Esophagus muscularis mucosa (tissue), 4 donors: Measurements from ENCODE around the gene GNG7. TPM values are rescaled to one million over a fixed set of nuclear protein-coding genes. Genes with fewer than 3 reads are reported as not detected.

Experiments
- DNase-seq: peaks from one replicate; pipeline ENCODE4 v3.0.0-alpha.2; 2017; ENCODE audit errors: extremely low spot score
- H3K27ac ChIP-seq, 4 donors: fragments of 200-600 bp; sonication (generic); replicated peaks in 1 of 4; 1 replicate in 3 of 4; 2 replicates in 1 of 4; pipeline ENCODE4 v1.5.1; 2016 to 2019; ENCODE audit warnings: mild to moderate bottlenecking in 1 of 4
- H3K27me3 ChIP-seq, 4 donors: fragments of 200-600 bp; sonication (generic); one replicate each; pipeline versions ENCODE4 v1.5.1 to v1.6.0; 2016 to 2019
- H3K36me3 ChIP-seq, 4 donors: fragments of 200-600 bp; sonication (generic); one replicate each; pipeline ENCODE4 v1.5.1; 2016 to 2019
- H3K4me1 ChIP-seq, 4 donors: fragments of 200-600 bp; sonication (generic); one replicate each; pipeline ENCODE4 v1.5.1; 2016 to 2019
- H3K4me3 ChIP-seq, 4 donors: fragments of 200-600 bp; sonication (generic); 1 replicate in 2 of 4; 2 replicates in 2 of 4; pipeline ENCODE4 v1.5.1; 2016 to 2019; ENCODE audit warnings: mild to moderate bottlenecking in 4 of 4, moderate library complexity in 1 of 4
- H3K9me3 ChIP-seq, 4 donors: fragments of 200-600 bp; sonication (generic); 1 replicate in 3 of 4; 2 replicates in 1 of 4; pipeline ENCODE4 v1.5.1; 2016 to 2019
- CTCF ChIP-seq, 3 experiments: fragments of 200-600 bp in 2 of 3; fragments of 450-650 bp in 1 of 3; sonication (generic) in 2 of 3; IDR thresholded peaks; one replicate each; pipeline ENCODE4 v1.5.1; 2017 to 2019; ENCODE audit warnings: antibody characterized with exemption in 3 of 3, mild to moderate bottlenecking in 2 of 3, moderate library complexity in 1 of 3
- EP300 ChIP-seq: sonication (generic); formaldehyde crosslinking; IDR thresholded peaks from one replicate; pipeline ENCODE4 v1.6.1; 2017; ENCODE audit warnings: antibody characterized with exemption
- POLR2A ChIP-seq: fragments of 450-650 bp; IDR thresholded peaks from one replicate; pipeline ENCODE4 v1.6.1; 2017; ENCODE audit warnings: antibody characterized with exemption, moderate library complexity, mild to moderate bottlenecking, low read depth
- POLR2AphosphoS5 ChIP-seq, 2 donors: sonication (generic); formaldehyde crosslinking; IDR thresholded peaks; one replicate each; pipeline ENCODE4 v1.6.1; 2017; ENCODE audit warnings: antibody characterized with exemption in 2 of 2
- WGBS: methylation state at CpG from one replicate; pipeline ENCODE4 v1.1.5; 2018; 5-methylcytosine and 5-hydroxymethylcytosine counted together
- intact Hi-C: fragments of 100-400 bp; cut with DNase I; formaldehyde crosslinking; loops from one replicate; pipeline ENCODE4 v1.15.1; 2023
- total RNA-seq, 4 donors: library from RNA; depleted of rRNA; stranded (reverse); fragments of >200 nt; gene quantifications; one replicate each; pipeline versions ENCODE4 v1.1.0 to v1.2.1, GENCODE V29; 2016

GNG7 gene
- total RNA-seq, 4 donors from 2014 or later: 6.3 to 18.8 (median 13.0) TPM

DNA sequence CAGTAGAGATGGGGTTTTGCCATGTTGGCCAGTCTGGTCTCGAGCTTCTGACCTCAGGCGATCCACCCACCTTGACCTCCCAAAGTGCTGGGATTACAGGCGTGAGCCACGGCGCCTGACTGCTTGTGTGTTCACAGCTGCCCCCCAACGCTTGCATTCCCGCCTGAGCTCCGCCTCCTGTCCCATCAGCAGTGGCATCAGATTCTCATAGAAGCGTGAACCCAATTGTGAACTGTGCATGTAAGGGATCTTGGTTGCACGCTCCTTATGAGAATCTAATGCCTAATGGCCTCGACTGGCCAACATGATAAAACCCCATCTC, 150.7 kb downstream of the GNG7 start:
- 87% methylated on average over 11 of the region's 11 CpGs for WGBS
- DNase-seq: no peak
- no peaks in the 10 kb centered on the region for H3K9me3 ChIP-seq
- no peak for TF ChIP-seq CTCF (IDR thresholded peaks at IDR 0.05)
- TF ChIP-seq EP300: no peak
- TF ChIP-seq POLR2A: no peak
- no peak for TF ChIP-seq POLR2AphosphoS5 (IDR thresholded peaks at IDR 0.05)
- H3K27ac ChIP-seq: no peak overlapping the region
- no peaks in the 10 kb centered on the region for H3K36me3 ChIP-seq
- H3K4me1 ChIP-seq: peaks cover 27 to 58% (median 49%) of the 10 kb centered on the region in 4 donors
- H3K27me3 ChIP-seq: no peaks in the 10 kb centered on the region
- no peak overlapping the region for H3K4me3 ChIP-seq
- intact Hi-C loops: no loop called here

- Histone ChIP-seq H3K27ac (peak overlapping the region in 3 of 4 donors; percentile 65 to 83 (median 74)), H3K27me3 (no peaks in the 10 kb centered on the region), H3K4me3 (no peak overlapping the region), H3K36me3 (no peaks in the 10 kb centered on the region), H3K4me1 (peaks cover 32 to 59% (median 53%) of the 10 kb centered on the region in 4 donors), H3K9me3 (no peaks in the 10 kb centered on the region)
- TF ChIP-seq POLR2AphosphoS5 (IDR thresholded peaks at IDR 0.05) (no peak), CTCF (IDR thresholded peaks at IDR 0.05) (no peak), POLR2A (no peak), EP300 (no peak)
- WGBS: 93% methylated on average over 20 of the region's 20 CpGs
- no peak for DNase-seq
- intact Hi-C loops: no loop called here
Observed at GRCh38 chr19:2551172-2551863, 151.2 kb downstream of the GNG7 start.

- DNase-seq: no peak
- Histone ChIP-seq H3K36me3 (no peaks in the 10 kb centered on the region), H3K4me1 (peaks cover 39 to 59% (median 55%) of the 10 kb centered on the region in 4 donors), H3K4me3 (no peak overlapping the region), H3K27me3 (no peaks in the 10 kb centered on the region), H3K27ac (peak overlapping the region; percentile 65 to 83 (median 74)), H3K9me3 (no peaks in the 10 kb centered on the region)
- WGBS: 67% methylated on average over 13 of the region's 21 CpGs
- TF ChIP-seq POLR2A (no peak), CTCF (IDR thresholded peaks at IDR 0.05) (no peak), POLR2AphosphoS5 (IDR thresholded peaks at IDR 0.05) (peak in 1 of 2 donors; percentile 30)
- intact Hi-C loops: no loop called here
Observed at GRCh38 chr19:2550431-2551171, 151.9 kb downstream of the GNG7 start.

DNA sequence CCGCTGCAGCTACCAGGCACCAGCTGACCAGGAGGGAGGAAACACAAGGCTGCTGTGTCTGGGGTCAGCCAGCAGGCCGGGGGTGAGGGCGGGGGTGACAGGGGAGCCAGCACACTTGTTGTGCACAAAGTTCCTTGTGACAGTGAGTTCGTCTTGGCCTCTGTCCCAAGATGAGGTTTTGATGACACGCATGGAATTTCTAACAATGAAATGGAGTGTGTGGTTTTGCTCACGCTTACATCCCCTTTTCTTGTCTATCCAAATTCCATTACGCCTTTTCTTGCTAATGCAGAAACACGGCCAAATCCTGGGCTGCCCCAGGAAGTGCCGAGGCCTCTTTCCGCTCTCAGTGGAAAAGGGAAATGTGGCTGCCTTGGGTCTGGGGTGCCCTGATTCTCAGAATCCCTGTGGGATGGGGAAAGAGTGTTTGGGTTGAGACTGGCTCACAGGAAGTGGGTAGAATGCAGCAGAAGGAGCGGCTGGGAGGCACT, 152.7 kb downstream of the GNG7 start:
- Histone ChIP-seq H3K27ac (peak overlapping the region; percentile 65 to 83 (median 74)), H3K4me1 (peaks cover 47 to 63% (median 58%) of the 10 kb centered on the region in 4 donors), H3K27me3 (no peaks in the 10 kb centered on the region), H3K4me3 (no peak overlapping the region), H3K36me3 (no peaks in the 10 kb centered on the region), H3K9me3 (no peaks in the 10 kb centered on the region)
- intact Hi-C loops: no loop called here
- peak; percentile 95 for DNase-seq
- WGBS: 41% methylated on average over 10 of the region's 11 CpGs
- TF ChIP-seq EP300: peak; percentile 38
- TF ChIP-seq POLR2A: no peak
- peak; percentile 75 to 77 for TF ChIP-seq POLR2AphosphoS5 (IDR thresholded peaks at IDR 0.05)

DNA sequence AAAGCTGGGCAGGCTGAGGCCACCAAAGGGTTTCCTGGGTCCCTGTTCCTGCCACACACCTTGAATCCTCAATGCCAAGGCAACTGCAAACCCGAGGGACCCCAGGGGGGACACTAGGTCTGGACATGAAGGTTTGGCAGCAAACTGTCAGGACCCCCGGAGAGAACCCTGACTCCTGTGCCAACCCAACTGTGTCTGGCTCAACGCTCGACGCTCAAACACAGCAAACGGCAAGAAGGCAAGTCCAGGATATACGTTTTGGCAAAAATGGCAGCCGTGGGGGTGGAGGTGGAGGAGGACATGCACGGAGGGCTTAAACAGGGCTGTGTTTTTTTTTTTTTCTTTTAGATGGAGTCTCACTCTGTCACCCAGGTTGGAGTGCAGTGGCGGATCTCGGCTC, 153.5 kb downstream of the GNG7 start:
- H3K9me3 ChIP-seq: no peaks in the 10 kb centered on the region
- no peak overlapping the region for H3K4me3 ChIP-seq
- intact Hi-C loops: no loop called here
- 98% methylated on average over 11 of the region's 11 CpGs for WGBS
- DNase-seq: no peak
- peak overlapping the region; percentile 65 to 83 (median 74) for H3K27ac ChIP-seq
- peaks cover 55 to 68% (median 64%) of the 10 kb centered on the region in 4 donors for H3K4me1 ChIP-seq
- TF ChIP-seq EP300: no peak
- no peak for TF ChIP-seq POLR2A
- TF ChIP-seq CTCF (IDR thresholded peaks at IDR 0.05): no peak
- TF ChIP-seq POLR2AphosphoS5 (IDR thresholded peaks at IDR 0.05): no peak
- no peaks in the 10 kb centered on the region for H3K36me3 ChIP-seq
- H3K27me3 ChIP-seq: no peaks in the 10 kb centered on the region
